H1 (cell line): ENCODE measurements around the gene TPD52L2. TPM values are rescaled to one million over a fixed set of nuclear protein-coding genes. Genes with fewer than 3 reads are reported as not detected.

Experiments
- CHD2 ChIP-seq: IDR thresholded peaks from 2 replicates; pipeline ENCODE4 v1.6.1; 2012; ENCODE audit warnings: low read length, improper control_type of control experiment
- RAD21 ChIP-seq, 2 experiments: IDR thresholded peaks in 1 of 2; conservative IDR thresholded peaks in 1 of 2; 2 replicates each; pipeline ENCODE4 v1.6.1; 2011; ENCODE audit warnings: low read depth in 2 of 2, low read length in 2 of 2, improper control_type of control experiment in 1 of 2, inconsistent platforms in 1 of 2, mild to moderate bottlenecking in 1 of 2, moderate library complexity in 1 of 2
- RXRA ChIP-seq: IDR thresholded peaks from 2 replicates; pipeline ENCODE4 v1.6.1; 2011; ENCODE audit warnings: low read depth, mild to moderate bottlenecking, low read length, moderate library complexity; ENCODE audit not compliant: insufficient read depth
- polyA plus RNA-seq, 7 experiments: library from polyadenylated mRNA; depleted of rRNA in 3 of 7; stranded (reverse) in 5 of 7; unstranded in 2 of 7; fragments of >200 nt in 5 of 7; fragments of 200-250 nt in 2 of 7; gene quantifications; 1 replicate in 5 of 7; 2 replicates in 1 of 7; 4 replicates in 1 of 7; pipeline versions ENCODE4 v1.2.1 to v1.2.3, GENCODE V29; 2011 to 2013; ENCODE audit warnings: missing spikeins in 2 of 7, mixed read lengths in 2 of 7
- total RNA-seq: library from RNA; stranded (reverse); fragmentation: NEBNext Ultra II Directional; extraction: Animal tissue kit (Norgen Biotek cat#: 25700); gene quantifications from 2 replicates; pipeline ENCODE4 v1.2.1, GENCODE V29; 2021

The TPD52L2 gene
- total and polyA plus RNA-seq, 2 of the 8 experiments (the other 6 are each of a cell fraction or from before 2014, with no cell fraction given), result 77.1 to 80.2 TPM

DNA sequence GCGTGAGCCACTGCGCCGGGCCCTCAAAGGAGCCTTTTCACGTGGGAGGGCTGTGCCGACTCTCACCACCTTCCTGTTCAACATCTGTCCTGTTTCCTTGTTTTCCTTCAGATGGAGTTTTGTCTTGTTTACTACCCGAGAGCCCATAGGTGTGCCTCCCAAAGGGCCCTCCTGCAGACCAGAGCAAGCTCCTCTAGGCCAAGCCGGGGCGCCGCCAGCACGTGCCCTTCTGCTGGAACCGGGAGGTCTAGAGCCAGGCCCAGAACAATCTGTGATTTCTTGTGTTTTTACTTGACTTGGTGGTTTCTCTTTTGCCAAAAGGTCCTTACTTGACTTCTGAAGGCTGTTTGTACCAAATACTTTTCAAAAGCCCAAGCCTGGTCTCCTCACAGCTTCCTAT is 21.9 kb downstream of the TPD52L2 start (continued):
- TF ChIP-seq RAD21 (IDR thresholded peaks at IDR 0.05 in 1 of 2, conservative IDR thresholded peaks at IDR 0.05 in 1 of 2; ENCODE audit: low read depth in 2 of 2, low read length in 2 of 2), result no peak
- no peak for TF ChIP-seq CHD2
- no peak for TF ChIP-seq RXRA
